HG03280 (cell line): ENCODE data around the gene CLSTN2.

Experiments used
- ATAC-seq: cut with Tn5 transposase; IDR thresholded peaks from one replicate; pipeline ENCODE4 v1.9.1; 2021; ENCODE audit warnings: mild to moderate bottlenecking, moderate library complexity; ENCODE audit not compliant: unreplicated experiment

The CLSTN2 gene

DNA sequence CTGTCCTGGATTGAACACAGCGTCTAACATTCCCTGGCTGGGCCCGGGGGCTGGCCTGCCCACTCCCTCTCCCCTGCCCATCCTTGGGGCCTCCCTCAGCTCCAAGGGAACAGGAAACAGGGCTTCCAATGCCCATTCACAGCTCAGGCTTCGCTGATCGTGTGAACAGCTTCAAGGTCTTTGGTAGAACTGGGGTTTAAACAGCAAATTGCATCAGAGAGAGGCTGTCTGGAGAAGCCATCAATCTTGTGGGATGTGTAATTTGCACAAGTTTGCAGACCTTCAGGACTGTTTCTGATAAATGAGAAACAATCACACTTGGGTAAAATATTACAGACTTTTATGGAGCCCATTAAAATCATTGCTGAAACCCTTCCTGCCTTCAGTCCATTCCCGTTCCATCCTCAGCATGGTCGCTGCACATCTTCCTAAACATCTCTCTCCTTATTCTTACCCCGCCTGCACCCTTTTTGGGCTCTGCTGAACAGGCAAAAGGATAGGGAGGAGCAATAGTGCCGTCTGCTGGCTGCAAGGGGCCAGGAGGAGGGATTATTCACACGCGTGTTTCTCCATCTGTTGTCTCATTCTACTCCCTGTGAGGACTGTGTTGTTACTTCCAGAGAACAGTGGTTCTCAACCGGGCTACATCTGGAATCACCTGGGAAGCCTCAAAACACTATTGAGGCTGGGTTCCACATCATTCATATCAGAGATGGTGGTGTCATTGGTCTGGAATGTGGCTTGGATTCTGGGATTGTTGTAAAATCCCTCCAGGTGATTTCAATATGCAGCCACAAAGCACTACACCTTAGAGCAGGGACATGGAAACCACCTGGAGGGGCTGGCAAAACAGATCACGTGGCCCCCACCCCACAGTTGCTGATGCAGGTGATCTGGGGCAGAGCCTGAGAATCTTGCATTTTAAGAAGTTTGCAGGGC, 116.3 kb downstream of the CLSTN2 start:
- ATAC-seq, result no peak

DNA sequence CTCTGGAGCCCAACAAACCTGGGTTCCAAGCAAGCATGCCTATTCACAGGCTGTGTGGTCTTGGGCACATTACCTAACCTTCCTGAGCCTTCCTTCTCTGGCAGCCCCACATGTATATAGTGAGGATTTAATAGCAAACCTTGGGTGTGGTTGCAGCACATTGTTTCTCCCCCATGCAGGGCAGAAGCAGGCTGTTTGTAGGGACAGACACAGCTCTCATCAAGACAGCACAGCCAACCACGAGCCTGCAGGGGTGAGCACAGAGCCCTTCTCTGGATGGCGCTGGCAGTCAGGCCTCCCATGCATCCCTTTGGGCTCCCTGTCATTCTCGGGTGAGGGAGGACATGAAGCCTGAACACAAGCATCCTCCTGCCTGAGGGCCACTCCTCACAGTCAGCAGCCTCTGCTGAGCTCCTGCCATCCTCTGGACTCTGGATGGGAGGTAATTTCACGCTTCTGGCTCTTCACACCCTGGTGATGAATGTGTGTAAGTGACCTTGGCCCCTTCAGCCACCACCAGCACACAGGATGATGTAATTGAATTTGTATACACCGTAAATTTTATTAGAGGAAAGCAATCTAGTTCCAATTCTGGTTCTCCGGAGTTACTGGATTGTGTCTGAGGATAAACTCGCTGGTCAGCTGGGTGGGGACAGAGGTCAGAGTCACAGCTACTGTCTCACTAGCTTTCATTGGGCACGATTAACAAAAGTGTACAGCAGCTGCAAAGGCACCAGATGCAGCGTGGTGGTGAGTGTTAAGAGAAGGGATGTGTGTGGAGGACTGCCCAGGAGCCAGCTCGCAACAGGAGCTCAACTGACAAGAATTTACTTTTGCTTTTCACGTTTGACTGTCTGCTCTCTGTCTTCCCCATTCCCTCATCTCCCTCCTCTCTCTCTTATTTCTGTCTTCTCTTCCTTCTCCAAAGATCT, 118.1 kb downstream of the CLSTN2 start:
- ATAC-seq, result no peak

DNA sequence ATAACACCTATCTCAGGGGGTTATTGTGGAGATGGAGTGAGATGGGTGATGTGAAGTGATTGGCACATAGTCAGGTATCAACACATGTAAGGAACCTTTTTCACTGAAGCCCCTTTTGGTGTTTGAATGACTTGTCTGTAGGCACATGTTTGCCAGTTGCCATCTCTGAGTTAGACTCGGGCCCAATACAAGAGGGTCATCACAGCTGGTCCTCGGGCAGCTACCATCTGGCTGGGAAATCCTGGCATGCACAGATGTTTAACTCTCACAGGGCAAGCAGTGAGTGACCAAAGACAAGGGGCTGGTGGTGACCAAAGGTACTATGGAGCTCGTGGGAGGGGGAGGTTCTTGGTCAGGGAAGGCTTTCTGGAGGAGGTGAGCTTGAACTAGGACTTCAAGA, 118.8 kb downstream of the CLSTN2 start:
- ATAC-seq, result no peak

DNA sequence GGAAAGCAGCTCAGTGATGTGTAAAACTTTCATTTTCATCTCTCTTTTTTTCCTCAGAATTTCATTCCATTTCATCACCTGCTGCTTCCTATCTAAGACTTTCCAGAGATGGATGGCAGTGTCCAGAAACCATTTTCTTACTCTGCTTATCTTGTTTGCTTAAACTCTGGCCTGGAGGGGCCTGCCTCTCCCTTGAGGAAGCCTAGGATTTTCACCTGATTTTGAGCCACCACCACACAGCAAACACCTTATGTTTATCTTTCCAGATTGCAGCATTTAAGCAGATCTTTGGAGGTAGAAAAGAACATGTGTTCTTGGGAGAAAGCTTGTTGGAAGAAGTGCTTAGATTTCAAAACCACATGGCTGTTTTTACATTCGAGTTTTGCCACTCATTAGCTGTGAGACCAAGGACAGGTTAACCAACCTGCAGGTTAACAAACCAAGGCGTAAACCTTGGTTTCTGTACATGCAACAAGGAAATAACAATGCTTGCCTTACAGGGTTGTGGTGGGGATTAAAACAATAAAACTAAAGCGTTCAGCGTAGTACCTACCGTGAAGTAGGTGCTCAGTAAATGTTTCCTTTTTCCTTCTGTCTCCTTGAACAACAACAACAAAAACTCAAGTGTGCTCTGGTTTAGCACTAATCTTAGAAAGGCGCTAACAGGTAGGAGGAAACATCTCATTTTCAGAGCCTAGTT, 120.3 kb downstream of the CLSTN2 start:
- ATAC-seq, result no peak

DNA sequence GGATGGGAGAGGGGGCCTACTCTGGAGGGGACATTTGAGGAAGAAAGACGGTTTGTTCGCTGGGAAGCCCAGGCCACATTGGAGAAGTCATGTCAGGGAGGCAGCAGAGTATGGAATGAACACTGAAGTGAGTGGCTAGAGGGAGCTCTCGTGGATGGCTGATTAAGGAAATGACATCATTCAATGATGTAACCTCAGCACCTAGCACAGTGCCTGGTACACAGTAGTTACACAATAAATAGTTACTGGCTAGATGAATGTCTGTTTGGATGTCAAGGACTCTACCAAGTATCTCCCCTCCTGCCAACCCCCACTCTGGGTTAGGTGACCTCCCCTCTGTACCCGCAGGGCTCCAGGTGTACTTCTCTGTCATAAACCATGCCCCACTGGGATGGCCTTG, 121.1 kb downstream of the CLSTN2 start:
- no peak for ATAC-seq

DNA sequence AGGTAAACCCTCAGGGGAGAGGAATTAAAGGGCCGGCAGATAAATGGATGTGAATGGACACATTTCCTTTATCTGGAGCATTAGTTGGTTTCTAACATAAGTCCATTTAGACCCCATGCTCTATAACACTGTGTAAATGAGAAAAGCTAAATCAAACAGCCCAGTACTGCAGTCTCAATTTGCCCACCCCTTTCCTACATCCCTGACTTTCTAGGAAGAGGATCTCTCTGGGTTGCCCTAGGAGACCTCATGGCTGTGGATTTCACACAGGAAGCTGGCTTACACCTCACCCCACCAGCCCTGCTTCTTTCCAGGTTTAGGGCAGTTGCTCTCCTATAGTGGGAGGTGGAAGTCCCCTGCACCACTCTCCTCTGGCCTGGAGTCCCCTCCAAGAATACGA, 126.2 kb downstream of the CLSTN2 start:
- no peak for ATAC-seq

DNA sequence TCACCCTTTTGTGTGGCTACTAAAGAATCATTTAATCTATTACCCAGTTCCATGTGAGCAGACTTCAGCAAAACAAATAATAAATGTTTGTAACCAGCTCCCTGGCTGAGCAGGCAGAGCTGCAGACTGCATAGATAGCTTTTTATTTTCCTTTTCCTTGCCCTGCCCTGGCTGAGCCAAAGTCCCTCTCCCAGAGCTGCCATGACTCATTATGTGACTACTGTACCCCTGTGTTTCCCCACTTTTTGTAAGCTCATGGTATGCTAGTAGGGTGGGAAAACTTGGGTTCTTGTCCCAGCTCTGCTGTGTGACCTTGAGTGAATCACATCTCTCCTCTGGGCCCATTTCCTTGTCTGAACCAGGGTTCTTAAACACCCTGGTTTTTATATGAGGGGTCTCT, 127.5 kb downstream of the CLSTN2 start:
- ATAC-seq, result no peak

DNA sequence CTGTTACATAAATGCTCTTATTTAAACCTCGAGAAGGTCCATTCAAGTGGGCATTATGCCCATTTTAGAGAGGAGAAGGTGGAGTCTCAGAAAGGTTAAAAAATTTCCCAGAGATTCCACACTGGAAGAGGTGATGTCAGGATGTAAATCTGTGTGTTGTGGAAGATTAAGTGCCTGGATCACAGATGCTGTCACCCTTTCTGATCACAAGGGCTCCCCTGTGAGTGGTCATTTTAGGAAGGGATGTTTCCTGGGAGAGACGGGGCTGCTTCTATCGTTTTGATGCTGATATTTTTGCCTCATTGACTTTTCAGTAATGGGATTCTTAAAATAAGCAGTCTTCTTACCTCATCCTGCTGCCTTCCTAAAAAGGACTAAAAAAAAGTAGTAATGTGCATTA, 132.5 kb downstream of the CLSTN2 start:
- ATAC-seq, result no peak

DNA sequence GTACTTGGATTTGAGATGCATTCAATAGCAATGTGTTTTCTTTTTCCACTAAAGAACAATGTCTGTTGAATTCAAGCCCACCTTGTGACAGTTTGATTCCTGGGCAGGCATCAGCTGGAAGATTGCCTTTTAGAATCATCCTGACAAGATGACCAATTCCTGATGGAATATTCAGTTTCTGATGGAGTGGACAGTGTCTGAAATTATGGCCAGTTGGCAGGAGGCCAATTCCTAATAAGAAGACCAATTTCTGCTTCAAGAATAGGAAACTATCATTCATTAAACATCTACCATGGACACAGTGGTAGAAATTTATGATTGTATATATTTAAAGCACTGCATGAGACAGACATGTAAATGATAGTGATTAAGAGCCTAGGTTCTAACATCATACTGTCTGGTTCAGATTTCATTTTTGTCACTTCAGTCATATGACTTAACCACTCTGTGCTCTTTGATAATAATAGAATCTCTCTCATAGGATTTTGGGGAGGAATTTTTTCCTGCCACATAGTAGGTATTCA, 133.6 kb downstream of the CLSTN2 start:
- ATAC-seq, result no peak

DNA sequence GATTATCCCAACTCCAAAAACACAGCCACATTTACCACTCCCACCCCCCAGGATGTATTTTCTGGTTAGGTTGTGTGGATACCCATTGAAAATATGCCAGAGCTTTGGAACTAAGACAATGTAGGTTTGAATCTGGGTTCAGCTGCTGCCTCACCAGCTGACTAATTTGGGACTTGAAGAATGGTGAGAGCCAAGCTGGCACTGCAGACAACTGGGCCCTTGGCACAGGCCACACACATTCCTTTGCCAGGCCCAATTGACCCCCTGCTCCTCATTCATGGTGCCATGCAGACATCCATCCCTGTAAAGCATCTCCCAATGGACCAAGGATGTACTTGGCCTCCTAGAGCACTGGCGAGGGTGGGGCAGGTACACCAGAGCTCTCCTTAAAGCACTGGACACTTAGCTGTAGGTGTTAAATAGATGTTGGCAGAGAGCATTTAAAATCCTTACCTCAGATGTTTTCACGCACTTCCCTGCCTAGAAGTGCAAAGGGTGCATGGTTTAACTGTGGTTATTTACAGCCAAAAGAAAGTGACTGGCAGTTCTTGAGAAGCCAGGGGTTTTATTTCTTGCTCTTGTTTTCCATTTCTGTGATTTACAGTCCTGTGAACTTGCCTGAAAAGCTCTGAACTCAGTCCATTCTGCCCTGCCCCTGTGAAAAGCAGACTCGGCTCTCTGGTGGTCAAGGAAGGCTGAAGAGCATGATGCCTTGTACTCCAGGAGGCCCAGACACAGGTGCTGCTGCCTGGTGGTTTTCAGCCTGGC, 138.5 kb downstream of the CLSTN2 start:
- ATAC-seq, result no peak

DNA sequence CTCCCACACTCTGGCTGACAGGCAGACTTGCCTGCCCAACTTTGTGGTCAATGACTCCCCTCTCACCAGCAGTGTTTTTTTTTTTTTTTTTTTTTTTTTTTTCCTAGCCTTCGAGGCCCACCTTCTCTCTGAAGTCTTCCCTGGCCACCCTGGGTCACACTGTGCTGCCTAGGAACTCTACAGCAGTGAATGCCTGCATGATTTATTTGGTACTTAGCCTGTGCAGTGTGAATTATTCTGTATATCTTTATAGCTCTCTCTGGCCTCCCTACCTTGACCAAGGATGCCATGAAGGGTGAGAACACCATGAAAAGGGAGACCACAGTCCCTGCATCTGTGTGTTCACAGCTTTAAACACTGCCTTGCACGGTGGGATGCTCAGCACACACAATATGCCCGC, 141.6 kb downstream of the CLSTN2 start:
- ATAC-seq, result no peak

DNA sequence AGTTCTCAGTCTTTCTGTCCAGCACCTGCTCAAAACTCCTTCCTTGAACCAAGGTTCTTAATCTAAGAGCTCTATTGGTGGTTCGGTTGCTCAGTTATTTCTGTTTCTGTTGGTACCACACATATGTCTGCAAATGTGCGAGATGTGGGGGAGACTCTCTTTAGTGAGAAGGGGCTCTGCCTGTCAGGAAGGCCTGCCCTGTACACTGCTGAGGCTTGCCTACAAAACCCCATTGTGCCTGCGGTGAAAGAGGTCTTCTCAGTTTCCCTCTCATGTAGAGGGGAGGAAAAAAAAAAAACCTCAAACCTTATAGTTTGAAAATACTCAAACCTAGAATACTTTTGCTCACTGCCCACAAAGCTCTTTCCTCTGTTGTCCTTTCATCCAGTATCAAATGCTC, 142.4 kb downstream of the CLSTN2 start:
- ATAC-seq, result no peak

DNA sequence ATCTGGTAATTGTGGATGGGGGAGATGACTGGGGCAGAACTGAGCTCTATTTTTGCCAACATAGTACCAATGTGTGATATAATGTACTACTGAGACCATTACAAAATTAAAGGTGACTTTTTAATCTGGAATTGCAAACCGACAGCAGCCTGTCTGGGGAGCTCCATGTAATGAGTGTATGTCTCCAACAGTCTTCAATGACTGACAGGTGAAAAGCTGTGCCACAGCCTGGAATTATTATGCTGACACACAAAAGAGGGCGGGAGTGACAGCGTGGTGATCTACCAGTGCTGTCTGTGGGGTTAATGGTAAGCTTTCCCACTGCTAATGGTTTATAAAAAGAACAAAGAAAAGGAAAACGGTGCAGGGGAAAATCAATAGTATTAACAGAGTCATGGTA, 143.4 kb downstream of the CLSTN2 start:
- no peak for ATAC-seq

DNA sequence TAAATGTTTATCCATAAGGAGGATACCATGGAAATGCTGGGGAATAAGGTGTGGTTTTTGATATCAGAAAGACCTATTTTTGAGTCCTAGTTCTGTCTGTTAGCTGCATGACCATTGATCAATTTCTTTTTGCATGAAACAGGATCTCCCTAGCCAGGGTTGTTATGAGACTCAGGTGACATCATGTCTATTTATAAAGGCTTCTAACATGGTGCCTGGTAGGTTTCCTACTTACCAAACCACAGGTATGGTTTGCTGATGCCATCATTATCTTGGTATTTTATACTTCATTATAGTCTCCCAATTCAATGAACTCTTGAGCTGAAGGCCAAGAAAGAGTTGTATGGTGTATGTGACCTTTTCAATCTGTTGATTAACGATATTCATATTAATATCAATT, 144.0 kb downstream of the CLSTN2 start:
- ATAC-seq, result no peak

DNA sequence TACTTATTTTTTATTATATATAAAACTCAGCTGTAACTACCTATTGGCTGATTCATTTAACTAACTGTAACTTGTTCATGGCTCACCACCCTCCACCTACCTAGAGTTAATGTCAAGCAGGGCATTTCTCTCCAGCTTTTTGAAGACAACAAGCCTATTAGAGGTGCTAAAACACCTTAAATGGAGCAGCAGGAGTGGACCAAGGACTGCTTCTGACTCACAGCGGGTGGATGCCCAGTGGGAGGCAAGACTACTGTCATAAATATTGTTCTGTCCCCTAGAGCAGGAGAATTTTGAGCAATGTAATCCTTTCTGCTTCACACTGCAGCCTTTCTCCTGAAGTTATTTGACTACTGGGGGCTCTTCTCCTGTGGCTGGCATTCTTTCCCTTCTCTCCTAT, 146.9 kb downstream of the CLSTN2 start:
- no peak for ATAC-seq

DNA sequence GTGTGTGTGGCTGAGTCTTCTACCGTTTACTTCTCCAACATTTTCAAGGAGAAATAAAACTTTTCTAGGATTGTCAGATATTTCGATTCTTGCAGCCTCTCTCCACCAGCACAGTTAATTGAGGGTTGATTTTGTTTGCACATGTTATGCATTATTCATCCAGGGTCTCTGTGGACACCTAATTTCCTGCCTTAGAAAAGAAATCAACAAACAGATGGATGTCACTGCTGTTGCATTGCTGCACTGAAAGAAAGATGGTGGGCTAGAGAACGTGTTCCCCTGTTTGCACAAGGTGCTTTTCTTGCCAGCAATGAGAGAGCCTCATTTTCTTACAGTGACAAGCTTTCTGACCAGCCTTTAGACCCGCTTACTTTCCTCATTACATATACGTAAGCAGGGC, 150.0 kb downstream of the CLSTN2 start:
- ATAC-seq, result no peak

DNA sequence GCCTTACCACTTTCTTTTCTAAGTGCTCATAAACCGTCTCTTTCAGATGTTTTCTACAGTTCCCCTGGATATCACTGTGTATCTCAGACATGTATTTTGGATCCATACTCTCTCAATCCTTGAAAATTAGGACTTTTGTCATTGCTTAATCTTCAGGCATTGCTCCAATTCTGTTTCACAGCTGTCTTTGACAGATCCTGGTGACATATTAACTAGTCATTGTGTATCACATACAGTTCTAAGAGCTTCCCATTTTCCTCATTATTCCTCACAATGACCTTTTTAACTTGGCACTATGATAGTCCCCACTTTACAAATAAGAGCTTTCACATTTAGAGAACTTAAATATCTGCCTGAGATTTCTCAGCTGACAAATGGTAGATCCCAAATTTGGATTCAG, 151.7 kb downstream of the CLSTN2 start:
- no peak for ATAC-seq

DNA sequence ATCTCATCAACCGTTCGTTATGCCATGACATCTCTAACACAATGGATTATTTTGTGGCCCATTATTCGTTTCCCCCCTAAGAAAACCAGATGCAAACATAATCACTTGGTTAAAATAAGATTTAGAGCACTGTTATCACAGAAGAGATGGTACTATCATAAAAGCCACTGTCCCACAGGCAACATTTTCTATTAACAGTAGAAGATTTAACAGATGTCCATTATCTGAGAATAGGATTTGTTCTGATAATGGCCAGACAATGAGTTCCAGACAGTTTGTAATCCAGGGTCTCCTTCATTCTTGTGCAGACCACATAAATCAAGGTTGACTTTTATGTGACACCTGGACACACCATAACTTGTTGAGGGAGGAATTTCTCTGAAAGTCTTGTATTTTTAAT, 153.1 kb downstream of the CLSTN2 start:
- ATAC-seq, result no peak

DNA sequence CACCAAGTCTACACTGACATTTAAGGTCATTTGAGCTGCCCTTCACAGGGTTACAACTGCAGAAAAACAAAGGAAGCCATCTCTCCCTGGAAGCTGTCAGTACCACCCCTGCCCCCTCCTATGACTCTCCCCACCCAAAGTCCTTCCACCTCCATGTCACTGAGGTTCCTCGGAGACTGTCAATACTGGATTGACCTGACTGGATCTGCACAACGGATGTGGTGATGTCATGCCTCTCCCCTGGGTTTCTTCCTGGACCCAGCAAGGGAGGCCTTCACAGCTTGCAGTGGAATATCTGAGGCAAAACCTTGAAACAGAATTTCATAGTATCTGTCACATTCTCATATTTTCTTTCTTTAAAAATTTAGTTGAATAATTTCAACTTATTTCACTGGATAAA, 153.5 kb downstream of the CLSTN2 start:
- no peak for ATAC-seq

DNA sequence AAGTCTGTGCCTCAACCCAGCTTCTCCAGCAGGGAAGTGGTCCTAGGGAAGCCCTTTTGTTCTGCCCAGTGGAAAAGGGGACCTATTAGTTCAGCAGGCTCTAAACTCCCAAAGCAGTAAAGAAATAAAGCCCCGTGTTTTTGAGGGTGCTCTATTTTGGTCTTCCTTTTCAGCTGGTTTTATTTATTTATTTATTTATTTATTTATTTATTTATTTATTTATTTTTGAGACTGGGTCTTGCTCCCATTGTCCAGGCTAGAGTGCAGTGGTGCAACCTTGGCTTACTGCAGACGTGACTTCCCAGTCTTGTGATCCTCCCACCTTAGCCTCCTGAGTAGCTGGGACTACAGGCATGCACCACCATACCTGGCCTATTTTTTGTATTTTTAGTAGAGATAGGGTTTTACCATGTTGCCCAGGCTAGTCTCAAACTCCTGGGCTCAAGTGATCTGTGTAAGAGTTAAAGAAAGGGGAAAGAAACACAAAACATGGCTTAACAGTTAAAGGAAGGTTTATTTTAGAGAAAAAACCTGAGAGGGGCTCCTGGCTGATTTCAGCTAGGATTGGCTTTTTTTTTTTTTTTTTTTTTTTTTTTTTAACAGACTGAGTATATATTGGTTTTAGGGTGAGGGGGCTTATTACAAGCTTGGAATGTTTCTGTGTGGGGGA, 154.6 kb downstream of the CLSTN2 start:
- no peak for ATAC-seq
